Ishikawa (cell line): Measurements from ENCODE around the gene GNG4.
A peak's percentile ranks its signal among the peaks of the same experiment; 100 is the strongest.

Source experiments
- EGR1 ChIP-seq: IDR thresholded peaks from 2 replicates; pipeline ENCODE4 v1.6.1; 2012
- EP300 ChIP-seq: IDR thresholded peaks from 2 replicates; pipeline ENCODE4 v1.6.1; 2012; ENCODE audit warnings: borderline replicate concordance
- FOXM1 ChIP-seq: IDR thresholded peaks from 2 replicates; pipeline ENCODE4 v1.6.1; 2012; ENCODE audit warnings: low read depth, borderline replicate concordance
- RAD21 ChIP-seq: IDR thresholded peaks from 2 replicates; pipeline ENCODE4 v1.6.1; 2012; ENCODE audit warnings: low read depth
- REST ChIP-seq: IDR thresholded peaks from 2 replicates; pipeline ENCODE4 v1.6.1; 2012; ENCODE audit warnings: low read depth, mild to moderate bottlenecking
- TAF1 ChIP-seq: IDR thresholded peaks from 2 replicates; pipeline ENCODE4 v1.6.1; 2012; ENCODE audit warnings: low read depth, mild to moderate bottlenecking
- TCF12 ChIP-seq: IDR thresholded peaks from 2 replicates; pipeline ENCODE4 v1.6.1; 2012; ENCODE audit warnings: low read depth
- YY1 ChIP-seq: IDR thresholded peaks from 2 replicates; pipeline ENCODE4 v1.6.1; 2012; ENCODE audit warnings: low read depth

- no peak for TF ChIP-seq FOXM1
- TF ChIP-seq REST: no peak
- no peak for TF ChIP-seq YY1
- 0 out of 2 replicates have a peak, but pooled peaks have one; percentile 16 for TF ChIP-seq TCF12
- TF ChIP-seq RAD21: no peak
- no peak for TF ChIP-seq TAF1
- TF ChIP-seq EGR1: no peak
- no peak for TF ChIP-seq EP300
These were observed 20.7 kb upstream of the GNG4 start for GRCh38 chr1:235670157-235670776.
